Trophoblast cell (in vitro differentiated cells and primary cell): ENCODE data around the gene MRPS27.

ENCODE experiments used
- DNase-seq, 2 donors: peaks; one replicate each; pipeline ENCODE4 v3.0.0-alpha.2; 2016
- H2AFZ ChIP-seq: 2 replicates; pipeline ENCODE4 v1.6.1; 2013; ENCODE audit warnings: low read length, moderate library complexity, mild to moderate bottlenecking; ENCODE audit not compliant: insufficient read depth, poor library complexity
- H2AK5ac ChIP-seq: 2 replicates; pipeline ENCODE4 v1.6.1; 2013; ENCODE audit warnings: mild to moderate bottlenecking, low read length
- H2BK120ac ChIP-seq: 2 replicates; pipeline ENCODE4 v1.6.1; 2013; ENCODE audit warnings: low read length, mild to moderate bottlenecking, moderate library complexity; ENCODE audit not compliant: insufficient read depth, poor library complexity
- H2BK12ac ChIP-seq: 2 replicates; pipeline ENCODE4 v1.6.1; 2013; ENCODE audit warnings: mild to moderate bottlenecking, low read length, moderate library complexity
- H2BK5ac ChIP-seq: 2 replicates; pipeline ENCODE4 v1.6.1; 2013; ENCODE audit warnings: low read length, low read depth, moderate library complexity, mild to moderate bottlenecking; ENCODE audit not compliant: poor library complexity
- H3K14ac ChIP-seq: 2 replicates; pipeline ENCODE4 v1.6.1; 2013; ENCODE audit warnings: mild to moderate bottlenecking, low read length
- H3K18ac ChIP-seq: 2 replicates; pipeline ENCODE4 v1.6.1; 2013; ENCODE audit warnings: mild to moderate bottlenecking, low read length
- H3K23ac ChIP-seq: 2 replicates; pipeline ENCODE4 v1.6.1; 2013; ENCODE audit warnings: low read length
- H3K27ac ChIP-seq: 2 replicates; pipeline ENCODE4 v1.5.1; 2013; ENCODE audit warnings: low read depth, mild to moderate bottlenecking, inconsistent platforms, low read length, moderate library complexity
- H3K27me3 ChIP-seq: 2 replicates; pipeline ENCODE4 v1.6.1; 2013; ENCODE audit warnings: inconsistent platforms, mild to moderate bottlenecking, low read length, moderate library complexity; ENCODE audit not compliant: insufficient read depth
- H3K36me3 ChIP-seq, 2 experiments: 1 replicate in 1 of 2; 2 replicates in 1 of 2; pipeline ENCODE4 v1.6.1; 2013; ENCODE audit warnings: low read length in 2 of 2, mild to moderate bottlenecking in 2 of 2, moderate library complexity in 1 of 2; ENCODE audit not compliant: insufficient read depth in 2 of 2, control insufficient read depth in 1 of 2
- H3K4ac ChIP-seq: 2 replicates; pipeline ENCODE4 v1.6.1; 2013; ENCODE audit warnings: low read depth, mild to moderate bottlenecking, low read length, moderate library complexity
- H3K4me1 ChIP-seq, 2 experiments: 1 replicate in 1 of 2; 2 replicates in 1 of 2; pipeline ENCODE4 v1.6.1; 2013; ENCODE audit warnings: low read length in 2 of 2, mild to moderate bottlenecking in 2 of 2, moderate library complexity in 1 of 2; ENCODE audit not compliant: insufficient read depth in 2 of 2, control insufficient read depth in 1 of 2
- H3K4me2 ChIP-seq: 2 replicates; pipeline ENCODE4 v1.6.1; 2013; ENCODE audit warnings: inconsistent platforms, mild to moderate bottlenecking, low read length, moderate library complexity
- H3K4me3 ChIP-seq: 2 replicates; pipeline ENCODE4 v1.5.1; 2013; ENCODE audit warnings: mild to moderate bottlenecking, low read depth, low read length, inconsistent platforms
- H3K79me1 ChIP-seq: one replicate; pipeline ENCODE4 v1.6.1; 2013; ENCODE audit warnings: low read length
- H3K79me2 ChIP-seq: 2 replicates; pipeline ENCODE4 v1.6.1; 2013; ENCODE audit warnings: low read length, mild to moderate bottlenecking; ENCODE audit not compliant: control insufficient read depth, insufficient read depth, poor library complexity
- H3K9ac ChIP-seq: 2 replicates; pipeline ENCODE4 v1.6.1; 2013; ENCODE audit warnings: mild to moderate bottlenecking, low read length
- H3K9me3 ChIP-seq: 2 replicates; pipeline ENCODE4 v1.6.1; 2013; ENCODE audit warnings: low read depth, mild to moderate bottlenecking, control low read depth, inconsistent platforms, low read length; ENCODE audit not compliant: insufficient read depth
- H4K12ac ChIP-seq: 2 replicates; pipeline ENCODE4 v1.6.1; 2013; ENCODE audit warnings: low read depth, mild to moderate bottlenecking, low read length, moderate library complexity
- H4K8ac ChIP-seq: 2 replicates; pipeline ENCODE4 v1.6.1; 2013; ENCODE audit warnings: low read depth, mild to moderate bottlenecking, low read length, moderate library complexity
- H4K91ac ChIP-seq: one replicate; pipeline ENCODE4 v1.6.1; 2013; ENCODE audit warnings: low read depth, mild to moderate bottlenecking, low read length, moderate library complexity
- WGBS: extraction: QIAGEN DNeasy Blood & Tissue Kit; methylation state at CpG from one replicate; pipeline ENCODE4 v1.1.7; 2013; ENCODE audit warnings: missing lambda C conversion rate; ENCODE audit not compliant: insufficient read length, insufficient coverage; ENCODE audit errors: extremely low coverage; 5-methylcytosine and 5-hydroxymethylcytosine counted together

Gene MRPS27

DNA sequence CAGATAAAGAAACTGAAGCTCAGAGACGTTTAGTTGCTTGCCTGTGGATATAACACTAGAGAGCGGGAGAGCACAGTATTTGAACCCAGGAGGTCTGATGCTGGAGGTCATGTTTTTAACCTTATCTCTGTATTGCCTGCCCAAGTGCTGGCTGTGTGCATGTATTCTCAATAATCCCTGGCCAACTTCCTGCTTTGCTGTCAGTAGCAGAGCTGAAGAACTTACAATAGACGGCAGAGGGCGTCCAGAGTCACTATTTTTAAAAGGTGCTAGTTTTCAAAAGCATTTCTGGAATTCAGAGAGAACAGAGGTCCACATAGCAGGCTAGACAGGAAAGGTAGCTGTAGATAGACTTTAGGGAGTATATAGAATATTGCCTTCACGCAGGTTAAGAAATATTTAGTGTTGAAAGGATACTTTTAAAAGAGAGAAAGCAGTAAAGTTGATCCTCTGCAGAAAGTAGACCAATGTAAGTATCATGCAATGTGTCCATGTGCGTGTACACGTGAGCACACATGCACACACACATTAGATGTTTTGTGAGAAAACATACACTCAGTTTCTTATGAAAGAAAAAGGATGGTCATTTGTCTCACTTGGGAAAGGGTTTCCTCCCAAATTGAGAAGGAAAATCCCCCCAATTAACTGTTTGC is 46.4 kb upstream of the MRPS27 start:
- Histone ChIP-seq H3K4me1 (peaks cover 11 to 17% of the 10 kb centered on the region in 2 experiments), H3K79me1 (peaks cover 18% of the 10 kb centered on the region), H2BK12ac (peak overlapping the region; percentile 62), H2AK5ac (no peak overlapping the region), H3K4me3 (no peak overlapping the region), H3K14ac (no peak overlapping the region), H2BK5ac (no peak overlapping the region), H3K36me3 (no peaks in the 10 kb centered on the region), H3K4me2 (no peak overlapping the region), H3K27ac (peak overlapping the region; percentile 67), H3K18ac (no peak overlapping the region), H4K91ac (no peak overlapping the region), H3K79me2 (no peaks in the 10 kb centered on the region), H2BK120ac (no peak overlapping the region), H4K12ac (no peak overlapping the region), H3K9ac (no peak overlapping the region), H3K9me3 (no peaks in the 10 kb centered on the region), H3K4ac (no peak overlapping the region), H3K23ac (no peak overlapping the region), H2AFZ (no peak overlapping the region), H4K8ac (no peak overlapping the region), H3K27me3 (no peaks in the 10 kb centered on the region)
- DNase-seq = peak; percentile 82 to 96
- WGBS = no CpG with 5 or more reads among the region's 7 CpGs

DNA sequence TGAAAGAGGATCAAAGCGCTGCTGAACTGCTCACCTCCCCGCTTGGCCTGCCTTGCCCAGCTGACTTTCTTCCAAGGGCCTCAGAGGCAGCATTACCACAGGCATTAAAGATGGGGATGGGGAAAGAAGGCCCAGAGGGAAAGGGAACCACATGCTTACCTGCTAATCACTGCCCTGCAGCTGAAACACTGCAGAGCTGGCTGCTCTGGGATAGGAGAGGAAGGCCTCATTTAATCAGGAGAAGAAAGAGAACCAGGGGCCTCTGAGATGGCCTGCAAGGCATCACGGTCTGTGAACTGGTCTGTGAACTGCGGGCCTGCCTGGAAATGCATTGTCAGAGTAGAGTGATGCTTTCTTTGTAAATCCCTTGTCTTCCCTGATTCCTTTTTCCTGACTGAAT is 44.9 kb upstream of the MRPS27 start:
- peaks cover 11 to 17% of the 10 kb centered on the region in 2 experiments for H3K4me1 ChIP-seq
- WGBS = no CpG with 5 or more reads among the region's 4 CpGs
- no peak overlapping the region for H4K12ac ChIP-seq
- no peaks in the 10 kb centered on the region for H3K36me3 ChIP-seq
- peak overlapping the region; percentile 72 for H3K27ac ChIP-seq
- DNase-seq = no peak
- H4K8ac ChIP-seq = peak overlapping the region; percentile 44
- H2BK12ac ChIP-seq = peak overlapping the region; percentile 61
- peak overlapping the region; percentile 68 for H2BK120ac ChIP-seq
- no peaks in the 10 kb centered on the region for H3K27me3 ChIP-seq
- peak overlapping the region; percentile 83 for H2BK5ac ChIP-seq
- H3K14ac ChIP-seq = peak overlapping the region; percentile 54
- H3K9ac ChIP-seq = no peak overlapping the region
- no peak overlapping the region for H3K4me3 ChIP-seq
- peak overlapping the region; percentile 91 for H4K91ac ChIP-seq
- peaks cover 18% of the 10 kb centered on the region for H3K79me1 ChIP-seq
- H3K23ac ChIP-seq = no peak overlapping the region
- no peaks in the 10 kb centered on the region for H3K79me2 ChIP-seq
- peak overlapping the region; percentile 1 for H3K4ac ChIP-seq
- H3K18ac ChIP-seq = peak overlapping the region; percentile 39
- no peak overlapping the region for H3K4me2 ChIP-seq
- no peaks in the 10 kb centered on the region for H3K9me3 ChIP-seq
- H2AFZ ChIP-seq = no peak overlapping the region
- peak overlapping the region; percentile 27 for H2AK5ac ChIP-seq

DNA sequence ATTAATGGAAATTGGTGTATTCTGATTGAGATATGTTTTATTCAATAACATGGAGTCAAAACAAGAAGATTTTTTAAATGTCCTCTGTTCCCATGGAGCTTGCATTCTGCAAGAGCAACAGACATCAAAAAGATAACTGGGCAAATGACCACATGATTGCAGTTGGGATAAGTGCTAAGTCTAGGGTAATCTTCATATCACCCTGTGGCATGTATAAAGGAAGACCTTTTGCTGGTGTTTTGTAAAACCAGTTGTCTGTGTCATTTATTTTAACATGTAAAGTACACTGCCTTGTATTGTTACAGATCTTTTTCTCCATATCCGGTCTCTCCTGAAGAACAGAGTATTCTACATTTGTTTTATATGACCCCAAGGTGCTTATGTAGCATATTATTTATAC is 44.1 kb upstream of the MRPS27 start:
- Histone ChIP-seq H4K8ac (no peak overlapping the region), H3K27me3 (no peaks in the 10 kb centered on the region), H2BK120ac (no peak overlapping the region), H2BK12ac (no peak overlapping the region), H3K9me3 (no peaks in the 10 kb centered on the region), H2AK5ac (no peak overlapping the region), H3K14ac (no peak overlapping the region), H3K4me3 (no peak overlapping the region), H2AFZ (no peak overlapping the region), H3K4me1 (peaks cover 11 to 17% of the 10 kb centered on the region in 2 experiments), H3K27ac (no peak overlapping the region), H3K4ac (no peak overlapping the region), H3K79me2 (no peaks in the 10 kb centered on the region), H4K12ac (no peak overlapping the region), H3K79me1 (peaks cover 18% of the 10 kb centered on the region), H3K36me3 (peaks cover 0 to 2% of the 10 kb centered on the region in 2 experiments), H3K9ac (no peak overlapping the region), H3K4me2 (no peak overlapping the region), H2BK5ac (no peak overlapping the region), H4K91ac (no peak overlapping the region), H3K23ac (no peak overlapping the region), H3K18ac (no peak overlapping the region)
- DNase-seq = no peak
- WGBS = no CpG with 5 or more reads among the region's 1 CpG

DNA sequence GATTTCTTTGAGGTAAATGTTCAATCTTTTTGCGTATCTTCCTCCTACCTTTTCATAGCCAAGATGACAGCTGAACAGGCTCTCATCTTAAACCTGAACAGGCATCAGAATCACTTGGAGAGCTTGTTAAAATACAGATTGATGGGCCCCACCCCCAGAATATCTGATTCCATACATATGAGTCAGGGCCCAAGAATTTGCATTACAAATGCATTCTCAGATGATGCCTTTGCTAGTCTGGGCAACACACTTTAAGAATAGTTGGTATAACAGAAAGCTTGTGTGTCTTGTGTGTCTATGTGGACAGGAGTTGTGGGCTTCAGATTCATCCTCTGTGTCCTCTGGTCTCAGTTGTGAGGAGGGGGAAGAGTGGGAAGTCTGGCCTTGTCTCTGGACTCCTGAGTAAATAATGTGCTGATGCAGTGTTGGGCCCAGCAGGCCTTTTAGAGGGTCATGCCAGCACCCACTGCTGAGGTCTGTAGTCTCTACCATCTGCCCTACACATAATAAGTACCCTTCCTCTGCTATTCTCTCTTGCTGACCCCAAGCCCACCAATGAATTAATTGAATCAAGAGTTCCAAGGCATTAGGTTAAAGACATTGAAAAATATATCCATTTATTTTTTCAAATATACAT is 43.2 kb upstream of the MRPS27 start:
- Histone ChIP-seq H3K27me3 (no peaks in the 10 kb centered on the region), H3K9ac (no peak overlapping the region), H2AK5ac (no peak overlapping the region), H3K4me2 (peak overlapping the region; percentile 1), H2BK5ac (peak overlapping the region; percentile 24), H3K79me1 (peaks cover 18% of the 10 kb centered on the region), H3K36me3 (peaks cover 0 to 4% of the 10 kb centered on the region in 2 experiments), H3K18ac (peak overlapping the region; percentile 42), H3K4me1 (peaks cover 11 to 17% of the 10 kb centered on the region in 2 experiments), H4K91ac (peak overlapping the region; percentile 88), H4K8ac (peak overlapping the region; percentile 13), H3K79me2 (no peaks in the 10 kb centered on the region), H3K4me3 (no peak overlapping the region), H2BK120ac (peak overlapping the region; percentile 27), H3K4ac (no peak overlapping the region), H3K27ac (peak overlapping the region; percentile 72), H2BK12ac (peak overlapping the region; percentile 20), H2AFZ (no peak overlapping the region), H3K14ac (peak overlapping the region; percentile 13), H3K23ac (no peak overlapping the region), H4K12ac (no peak overlapping the region), H3K9me3 (peaks cover 2% of the 10 kb centered on the region)
- no CpG with 5 or more reads among the region's 1 CpG for WGBS
- DNase-seq = peak in 1 of 2 donors; percentile 44
